ENCODE data around the gene ENTPD3. TPM values are rescaled to one million over a fixed set of nuclear protein-coding genes. Genes with fewer than 3 reads are reported as not detected.

The ENTPD3 gene
- polyA plus RNA-seq (ENCODE audit: insufficient read length in 3 of 3): 1 to 10 TPM; 1.8 to 2.2 (median 1.9) TPM

- no peak for DNase-seq (ENCODE audit: low read depth in 3 of 3, low spot score in 2 of 3)
Observed at GRCh38 chr3:40387001-40387894, at the start of gene ENTPD3. TSS of gene ENTPD3 (plus strand) at chr3:40387184. CDS start at chr3:40388058, 874 bp downstream.

- no peak for DNase-seq (ENCODE audit: low read depth in 3 of 3, low spot score in 2 of 3)
Observed at GRCh38 chr3:40339871-40340270, 47.1 kb upstream of the ENTPD3 start.

GRCh38 chr3:40340541-40341170 is 46.3 kb upstream of the ENTPD3 start:
- DNase-seq (ENCODE audit: low read depth in 3 of 3, low spot score in 2 of 3): no peak

GRCh38 chr3:40341671-40342070 is 45.3 kb upstream of the ENTPD3 start:
- DNase-seq (ENCODE audit: low read depth in 3 of 3, low spot score in 2 of 3): no peak

- no peak for DNase-seq (ENCODE audit: low read depth in 3 of 3, low spot score in 2 of 3)
Observed at GRCh38 chr3:40350529-40350928, 36.5 kb upstream of the ENTPD3 start.

- DNase-seq (ENCODE audit: low read depth in 3 of 3, low spot score in 2 of 3): no peak
Observed at GRCh38 chr3:40355410-40355809, 31.6 kb upstream of the ENTPD3 start.

GRCh38 chr3:40358454-40358853 is 28.5 kb upstream of the ENTPD3 start:
- DNase-seq (ENCODE audit: low read depth in 3 of 3, low spot score in 2 of 3): no peak

- no peak for DNase-seq (ENCODE audit: low read depth in 3 of 3, low spot score in 2 of 3)
Observed at GRCh38 chr3:40363674-40364073, 23.3 kb upstream of the ENTPD3 start.

GRCh38 chr3:40366203-40367162 is 20.5 kb upstream of the ENTPD3 start:
- no peak for DNase-seq (ENCODE audit: low read depth in 3 of 3, low spot score in 2 of 3)

GRCh38 chr3:40369716-40370115 is 17.3 kb upstream of the ENTPD3 start:
- DNase-seq (ENCODE audit: low read depth in 3 of 3, low spot score in 2 of 3): no peak

- no peak for DNase-seq (ENCODE audit: low read depth in 3 of 3, low spot score in 2 of 3)
Observed at GRCh38 chr3:40377822-40378221, 9.2 kb upstream of the ENTPD3 start.

- DNase-seq (ENCODE audit: low read depth in 3 of 3, low spot score in 2 of 3): no peak
Observed at GRCh38 chr3:40379674-40380306, 7.2 kb upstream of the ENTPD3 start.

GRCh38 chr3:40381904-40382616 is 4.9 kb upstream of the ENTPD3 start:
- no peak for DNase-seq (ENCODE audit: low read depth in 3 of 3, low spot score in 2 of 3)

GRCh38 chr3:40382617-40382979 is 4.4 kb upstream of the ENTPD3 start:
- no peak for DNase-seq (ENCODE audit: low read depth in 3 of 3, low spot score in 2 of 3)

GRCh38 chr3:40386213-40386612 is 771 bp upstream of the ENTPD3 start:
- no peak for DNase-seq (ENCODE audit: low read depth in 3 of 3, low spot score in 2 of 3)

- no peak for DNase-seq (ENCODE audit: low read depth in 3 of 3, low spot score in 2 of 3)
Observed at GRCh38 chr3:40387895-40388254, 891 bp downstream of the ENTPD3 start.

GRCh38 chr3:40396406-40396805 is 9.4 kb downstream of the ENTPD3 start:
- DNase-seq (ENCODE audit: low read depth in 3 of 3, low spot score in 2 of 3): no peak

GRCh38 chr3:40397129-40397528 is 10.1 kb downstream of the ENTPD3 start:
- DNase-seq (ENCODE audit: low read depth in 3 of 3, low spot score in 2 of 3): no peak

- DNase-seq (ENCODE audit: low read depth in 3 of 3, low spot score in 2 of 3): no peak
Observed at GRCh38 chr3:40397912-40398311, 10.9 kb downstream of the ENTPD3 start.

GRCh38 chr3:40398346-40398745 is 11.4 kb downstream of the ENTPD3 start:
- no peak for DNase-seq (ENCODE audit: low read depth in 3 of 3, low spot score in 2 of 3)
